Iris pigment epithelial cell (primary cell): Measurements from ENCODE around the gene EXOC6.
"Not testable (repeated sequence)": the region's sequence is repeated elsewhere in the genome, so short reads cannot be mapped to it uniquely, and the experiment has no call there.

ENCODE experiments used
- DNase-seq: peaks from one replicate; pipeline ENCODE4 v3.0.0-alpha.2; 2011; ENCODE audit warnings: low read depth

The EXOC6 gene

DNA sequence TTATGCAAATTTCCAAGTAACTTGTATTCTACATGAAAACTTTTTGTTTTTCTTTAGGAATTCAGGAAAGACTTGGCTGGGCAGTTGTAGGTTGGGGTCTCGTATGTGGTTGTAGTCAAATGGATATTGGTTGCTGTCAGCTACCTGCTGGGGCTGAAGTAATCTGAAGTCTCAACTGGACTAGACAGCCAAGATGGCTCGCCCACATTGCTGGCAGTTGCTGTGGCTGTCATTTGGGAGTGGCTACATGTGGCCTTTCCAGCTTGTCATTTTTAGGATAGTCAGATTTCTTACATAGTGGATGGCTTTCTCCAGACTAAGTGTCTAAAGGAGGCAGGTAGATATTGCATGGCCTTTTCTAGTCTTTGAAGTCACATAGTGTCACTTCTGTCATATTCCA lies 32.6 kb downstream of the EXOC6 start:
- no peak for DNase-seq

DNA sequence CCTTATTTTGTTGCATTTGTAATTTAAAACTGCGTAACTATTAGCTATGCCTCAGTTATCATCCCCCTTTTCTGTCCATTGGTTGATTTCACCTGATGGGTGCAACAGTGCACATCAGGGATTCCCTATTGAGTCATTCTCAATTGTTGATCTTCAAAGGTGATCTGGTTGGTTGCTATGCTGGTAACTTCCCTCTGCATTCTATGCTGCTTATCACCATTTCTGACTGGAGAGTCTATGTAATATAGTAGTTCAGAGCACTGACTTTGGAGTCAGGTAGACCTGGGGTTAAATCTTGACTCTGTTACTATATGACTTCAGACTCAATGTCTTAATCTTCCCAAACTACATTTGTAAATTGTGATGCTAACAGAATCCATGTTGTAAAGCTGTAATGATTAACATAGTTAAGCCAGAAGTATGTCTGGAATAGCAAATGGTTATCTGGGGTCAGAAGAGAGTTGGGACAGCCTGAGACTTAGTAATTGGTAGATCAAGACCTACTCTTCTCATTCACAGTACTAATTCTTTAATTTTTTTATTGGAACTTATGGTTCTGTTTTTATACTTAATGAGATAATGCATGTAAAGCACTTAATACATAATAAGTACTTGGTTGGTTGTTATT lies 38.1 kb downstream of the EXOC6 start:
- DNase-seq: peak; percentile 56

DNA sequence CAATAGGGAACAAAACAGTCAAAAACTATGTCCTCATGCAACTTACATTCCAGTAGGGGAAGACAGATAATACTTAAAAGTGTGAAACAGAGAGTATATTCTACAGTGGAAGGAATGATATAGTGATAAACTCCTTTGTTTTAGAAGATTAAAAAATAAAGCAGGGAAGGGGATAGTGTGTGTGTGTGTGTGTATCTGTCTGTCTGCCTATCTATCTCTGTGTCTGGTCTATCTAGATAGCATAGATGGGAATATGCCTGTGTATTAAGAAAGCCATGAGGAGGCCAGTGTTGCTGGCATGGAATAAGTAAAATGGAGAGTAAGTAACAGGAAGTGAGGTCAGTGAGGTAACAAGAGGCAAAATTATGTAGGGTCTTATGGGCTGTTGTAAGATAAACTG lies 42.2 kb downstream of the EXOC6 start:
- no peak for DNase-seq

DNA sequence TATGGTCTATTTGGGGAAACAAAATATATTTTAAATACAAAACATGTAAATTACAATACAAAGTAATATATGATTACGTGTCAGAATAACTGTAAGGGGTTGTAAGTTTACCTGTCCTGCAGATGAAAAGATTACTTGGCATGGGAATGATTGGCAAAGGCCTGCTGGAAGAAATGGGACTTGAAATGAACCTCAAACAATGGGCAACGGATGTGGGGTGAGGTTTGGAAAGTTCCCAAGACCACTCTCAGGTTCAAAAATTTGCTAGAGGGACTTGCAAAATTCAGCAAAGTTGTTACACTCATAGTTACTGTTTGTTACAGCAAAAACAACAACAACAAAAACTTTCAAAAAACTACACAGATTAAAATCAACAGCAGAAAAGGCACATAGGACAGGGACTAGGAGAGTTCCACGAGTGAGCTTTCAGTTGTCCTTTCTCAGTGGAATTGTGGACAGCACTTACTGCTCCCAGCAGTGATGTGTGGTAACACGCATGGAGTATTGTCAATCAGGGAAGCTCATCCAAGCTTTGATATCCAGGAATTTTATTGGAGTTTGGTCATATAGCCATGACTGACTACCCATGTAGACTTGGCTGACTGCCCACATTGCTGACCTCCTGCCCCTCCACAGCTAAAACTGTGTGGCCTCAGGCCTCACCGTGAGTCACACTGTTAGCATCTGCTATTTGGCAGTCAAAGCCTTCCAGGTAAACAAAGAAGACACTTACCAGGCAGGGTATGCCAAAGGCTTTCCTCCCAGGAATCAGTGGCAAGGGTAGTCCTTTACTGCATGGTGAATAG lies 43.8 kb downstream of the EXOC6 start:
- DNase-seq: peak; percentile 87

DNA sequence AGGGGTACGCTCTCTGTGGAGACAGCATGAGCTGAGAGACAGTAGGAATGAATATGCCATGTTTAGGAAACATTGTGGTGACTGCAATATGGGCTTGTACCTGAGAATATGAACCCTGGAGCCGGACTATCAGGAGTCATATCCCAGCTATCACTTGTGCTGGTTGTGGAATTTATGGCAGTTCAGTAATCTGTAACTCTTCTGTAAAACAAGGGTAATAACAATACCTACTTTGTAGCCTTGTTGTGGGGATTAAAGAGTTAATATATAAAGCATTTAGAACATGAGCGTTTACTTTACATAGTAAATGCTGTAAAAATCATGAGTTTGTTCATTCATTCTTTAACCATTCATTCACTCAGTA lies 44.4 kb downstream of the EXOC6 start:
- no peak for DNase-seq

DNA sequence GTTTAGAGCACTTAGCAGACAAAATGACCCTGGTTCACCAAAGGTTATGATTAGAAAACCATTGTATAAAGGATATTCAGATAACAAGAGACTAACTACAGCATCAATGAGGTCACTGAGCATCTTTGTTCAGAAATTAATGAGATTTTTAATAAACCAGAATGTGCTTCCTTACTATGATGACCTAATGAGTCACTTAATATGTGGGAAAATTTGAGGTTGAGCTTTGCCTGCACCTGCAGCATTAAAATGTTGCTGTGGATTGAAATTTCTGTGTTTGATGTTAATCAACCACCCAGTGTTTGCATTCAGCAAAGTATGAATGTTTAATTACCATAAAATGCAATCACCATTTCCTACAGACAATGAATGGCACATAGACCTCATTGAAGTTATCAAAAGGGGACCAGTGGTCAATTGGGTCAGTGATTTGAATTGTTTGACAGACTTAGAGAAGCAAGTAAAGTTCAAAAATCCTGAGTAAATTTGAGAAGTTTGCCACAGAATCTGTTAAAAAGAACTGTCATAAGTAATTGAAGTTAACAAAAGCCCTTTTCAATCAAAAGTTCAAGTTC lies 45.8 kb downstream of the EXOC6 start:
- no peak for DNase-seq

DNA sequence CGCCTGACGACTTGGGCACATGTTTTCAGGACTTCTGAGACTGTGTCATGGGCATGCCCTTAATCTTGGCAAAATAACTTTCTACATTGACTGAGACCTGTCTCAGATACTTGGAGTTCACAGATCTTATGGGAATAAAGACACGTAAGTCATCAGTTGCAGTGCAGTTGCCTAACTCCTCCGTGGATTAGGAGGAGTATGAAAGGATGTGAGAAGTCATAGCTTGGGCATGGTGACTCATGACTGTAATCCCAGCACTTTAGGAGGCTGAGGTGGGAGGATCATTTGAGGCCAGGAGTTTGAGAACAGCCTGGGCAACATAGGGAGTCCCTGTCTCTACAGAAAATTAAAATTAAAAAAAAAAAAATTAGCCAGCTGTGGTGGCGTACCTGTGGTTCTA lies 49.6 kb downstream of the EXOC6 start:
- peak; percentile 10 for DNase-seq

DNA sequence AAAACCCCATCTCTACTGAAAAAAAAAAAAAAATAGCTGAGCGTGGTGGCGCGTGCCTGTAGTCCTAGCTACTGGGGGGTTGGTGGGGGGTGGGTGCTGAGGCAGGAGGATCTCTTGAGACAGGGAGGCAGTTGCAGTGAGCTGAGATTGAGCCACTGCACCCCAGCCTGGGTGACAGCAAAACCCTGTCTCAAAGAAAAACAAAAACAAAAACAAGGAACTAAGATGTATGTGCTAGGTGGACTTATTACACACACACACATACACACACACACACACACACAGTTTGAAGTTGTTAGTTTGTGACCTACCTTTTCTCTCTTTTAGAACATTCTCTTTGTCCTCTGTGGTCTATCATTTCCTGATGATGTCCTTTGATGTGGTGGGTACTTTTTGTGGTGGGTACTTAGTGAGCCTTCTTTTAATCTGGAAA lies 53.5 kb downstream of the EXOC6 start:
- no peak for DNase-seq

DNA sequence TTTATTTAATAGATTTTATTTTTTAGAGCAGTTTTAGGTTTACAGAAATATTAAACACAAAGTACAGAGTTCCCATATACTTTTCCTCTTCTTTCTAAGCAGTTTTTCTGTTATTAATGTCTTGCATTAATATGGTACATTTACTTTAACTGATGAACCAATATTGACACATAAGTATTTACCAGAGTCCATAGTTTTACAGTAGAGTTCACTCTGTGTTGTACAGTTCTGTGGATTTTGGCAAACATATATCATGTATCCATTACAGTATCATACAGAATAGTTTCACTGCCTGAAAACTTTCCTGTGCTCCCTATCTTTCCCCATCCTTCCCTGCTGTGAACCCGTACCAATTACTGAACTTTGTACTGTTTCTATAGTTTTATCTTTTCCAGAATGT lies 55.3 kb downstream of the EXOC6 start:
- DNase-seq: no peak

DNA sequence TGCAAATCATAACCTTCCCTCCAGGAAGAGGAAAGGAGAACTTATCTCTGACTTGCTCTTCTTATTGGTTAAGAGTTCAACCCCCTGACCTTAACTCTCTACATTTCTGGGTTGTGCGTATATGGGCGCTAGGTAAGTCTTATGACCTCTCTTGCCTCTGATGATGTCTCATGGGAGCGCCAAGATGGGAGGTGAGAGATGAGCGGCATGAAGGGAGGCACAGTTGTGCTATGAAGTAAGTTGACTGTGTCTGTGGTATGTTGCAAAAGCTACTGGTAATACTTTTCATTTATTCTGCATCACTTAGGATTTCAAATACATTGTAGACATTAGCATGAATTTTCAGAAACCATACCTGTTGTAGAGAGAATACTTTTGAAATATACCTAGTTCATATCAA lies 59.0 kb downstream of the EXOC6 start:
- no peak for DNase-seq

DNA sequence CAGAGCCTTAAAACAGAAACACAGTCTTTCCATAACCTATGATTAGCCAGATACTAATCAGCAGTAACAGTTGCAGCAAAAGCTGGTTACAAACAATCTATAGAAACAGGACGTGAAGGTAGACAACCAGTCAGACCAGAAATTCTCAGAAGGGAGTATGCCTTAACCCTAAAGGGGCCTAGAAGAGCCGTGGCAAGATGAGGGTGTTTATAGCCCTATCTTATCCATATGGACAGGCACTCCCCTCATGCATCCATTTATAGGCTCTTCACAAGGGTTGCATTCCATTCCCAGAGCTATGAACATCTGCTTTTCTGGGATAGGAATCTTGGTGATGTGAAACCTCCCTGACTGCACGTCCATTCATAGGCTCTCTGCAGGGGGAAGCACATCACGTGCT lies 64.3 kb downstream of the EXOC6 start:
- DNase-seq: not testable (repeated sequence)

DNA sequence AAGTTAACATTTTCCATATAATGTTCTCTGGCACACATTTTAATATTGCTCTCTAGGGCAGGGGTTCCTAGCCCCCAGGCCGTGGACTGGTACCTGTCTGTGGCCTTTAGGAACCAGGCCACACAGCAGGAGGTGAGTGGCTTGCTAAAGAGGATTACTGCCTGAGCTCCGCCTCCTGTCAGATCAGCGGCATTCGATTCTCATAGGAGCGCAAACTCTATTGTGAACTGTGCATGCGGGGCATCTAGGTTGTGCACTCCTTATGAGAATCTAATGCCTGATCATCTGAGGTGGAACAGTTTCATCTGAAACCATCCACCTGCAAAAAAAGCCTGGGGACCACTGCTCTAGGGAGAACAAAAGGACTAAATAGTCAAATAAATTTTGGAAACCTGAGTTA lies 65.7 kb downstream of the EXOC6 start:
- no peak for DNase-seq

DNA sequence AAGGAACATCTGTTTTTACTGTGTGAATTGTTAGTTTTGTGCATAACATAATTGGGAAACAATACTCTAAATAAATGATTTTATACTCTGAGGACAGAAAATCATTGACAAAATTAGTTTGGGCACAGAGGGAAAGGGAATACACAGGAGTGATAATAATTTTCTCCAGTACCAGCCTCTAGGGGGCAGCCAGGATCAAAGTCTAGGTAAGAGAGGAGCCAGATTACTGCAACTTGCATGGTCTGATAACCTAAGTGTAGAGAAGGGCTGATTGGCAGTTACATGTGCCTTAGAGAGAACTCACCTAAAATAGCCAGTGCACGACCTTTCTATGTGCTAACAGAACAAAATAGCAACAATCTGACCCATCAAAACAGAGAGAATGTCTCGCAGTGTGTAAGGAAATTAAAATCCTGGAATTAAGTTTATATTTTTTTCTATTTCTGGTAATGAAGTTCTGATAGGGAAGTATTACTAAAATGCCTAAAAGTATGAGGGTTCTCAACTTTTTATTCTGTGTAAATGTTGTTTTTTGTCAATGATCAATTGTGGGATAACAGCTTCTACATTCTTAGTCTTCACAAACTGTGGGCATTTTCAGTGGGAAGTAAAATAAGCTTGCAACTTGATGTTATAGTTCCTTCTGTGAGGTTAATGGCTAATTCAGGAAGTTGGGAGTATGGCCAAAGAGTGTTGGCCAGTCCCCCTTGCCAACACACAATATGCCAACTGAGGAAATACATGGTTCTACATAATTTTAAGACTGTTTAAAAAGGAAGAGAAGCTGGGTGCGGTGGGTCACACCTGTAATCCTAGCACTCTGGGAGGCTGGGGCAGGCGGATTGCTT lies 66.4 kb downstream of the EXOC6 start:
- DNase-seq: peak; percentile 55

DNA sequence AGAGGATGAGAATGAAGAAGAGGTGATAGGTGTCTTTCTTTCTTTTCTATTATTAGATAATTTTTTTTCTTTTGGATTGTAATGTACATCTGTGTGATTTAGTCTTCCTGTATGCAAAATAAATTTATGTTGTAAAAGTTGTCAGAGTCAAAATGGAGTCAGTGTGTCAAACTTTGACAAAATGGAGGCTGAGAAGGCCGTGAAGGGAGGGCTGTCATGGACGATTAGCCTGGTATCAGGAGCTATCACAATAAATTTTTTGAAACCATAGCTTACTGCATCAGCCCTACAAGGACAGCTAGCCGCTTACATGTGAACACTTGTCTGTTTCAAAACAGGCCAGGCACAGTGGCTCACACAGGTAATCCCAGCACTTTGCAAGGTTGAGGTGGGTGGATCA lies 67.6 kb downstream of the EXOC6 start:
- no peak for DNase-seq

DNA sequence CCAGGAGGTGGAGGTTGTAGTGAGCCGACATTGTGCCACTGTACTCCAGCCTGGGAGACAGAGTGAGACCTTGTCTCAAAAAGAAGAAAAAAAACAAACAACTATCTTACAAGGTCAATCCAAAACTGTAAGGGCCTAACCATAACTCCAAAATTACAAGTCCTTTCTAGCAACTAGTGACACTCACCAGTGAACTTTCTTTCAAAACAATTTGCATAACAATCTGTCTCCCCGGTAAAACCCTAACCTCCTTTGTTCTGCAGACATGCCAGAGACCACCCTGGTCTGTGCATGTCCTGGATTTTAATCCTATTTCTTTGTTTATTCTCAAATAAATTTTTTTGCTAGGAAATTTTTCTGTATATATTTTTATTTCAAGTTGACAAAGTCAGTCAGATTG lies 68.1 kb downstream of the EXOC6 start:
- no peak for DNase-seq

DNA sequence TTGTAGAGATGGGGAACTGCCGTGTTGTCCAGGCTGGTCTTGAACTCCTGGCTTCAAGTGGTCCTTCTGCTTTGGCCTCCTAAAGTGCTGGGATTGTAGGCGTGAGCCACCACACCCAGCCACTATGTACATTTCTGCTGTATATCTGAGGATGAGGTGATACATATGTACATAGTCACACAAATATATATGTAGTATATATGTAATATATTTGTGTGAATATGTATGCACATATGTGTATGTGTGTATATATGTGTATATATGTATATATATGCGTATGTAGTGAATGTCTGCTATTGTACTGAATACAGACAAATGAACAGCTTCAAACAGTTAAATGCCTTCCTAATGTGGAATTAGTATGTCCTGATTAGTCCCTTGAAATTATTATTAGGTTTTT lies 70.3 kb downstream of the EXOC6 start:
- DNase-seq: no peak

DNA sequence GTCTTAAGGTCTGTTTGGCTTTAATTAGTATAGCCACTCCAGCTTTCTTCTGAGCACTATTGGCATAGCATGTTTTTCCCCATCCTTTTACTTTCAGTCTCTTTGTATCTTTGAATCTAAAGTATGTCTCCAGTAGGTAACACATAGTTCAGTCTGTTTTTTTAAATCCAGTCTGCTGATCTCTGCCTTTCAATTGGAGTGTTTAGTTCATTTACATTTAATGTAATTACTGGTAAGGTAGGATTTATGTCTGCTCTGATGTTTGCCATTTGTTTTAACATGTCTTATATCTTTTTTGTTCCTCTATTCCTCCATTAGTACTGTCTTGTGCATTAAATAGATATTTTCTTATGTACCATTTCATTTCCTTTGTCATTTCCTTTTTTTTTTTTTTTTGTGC lies 72.5 kb downstream of the EXOC6 start:
- DNase-seq: no peak

DNA sequence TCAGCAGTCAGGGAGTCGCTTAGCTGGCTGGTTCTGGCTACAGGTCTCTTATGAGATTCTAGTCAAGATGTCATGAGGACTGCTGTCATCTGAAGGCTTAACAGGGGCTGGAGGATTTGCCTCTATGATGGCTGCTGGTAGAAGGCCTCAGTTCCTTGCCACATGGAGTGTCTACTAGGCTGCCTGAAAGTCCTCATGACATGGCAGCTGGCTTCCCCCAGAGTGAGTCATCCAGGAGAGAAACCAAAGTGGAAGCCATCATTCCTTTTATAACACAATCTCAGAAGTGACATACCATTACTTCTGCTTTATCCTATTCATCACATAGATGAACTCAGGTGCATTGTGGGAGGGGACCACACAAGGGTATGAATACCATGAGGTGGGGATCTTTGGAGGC lies 75.1 kb downstream of the EXOC6 start:
- peak; percentile 26 for DNase-seq

DNA sequence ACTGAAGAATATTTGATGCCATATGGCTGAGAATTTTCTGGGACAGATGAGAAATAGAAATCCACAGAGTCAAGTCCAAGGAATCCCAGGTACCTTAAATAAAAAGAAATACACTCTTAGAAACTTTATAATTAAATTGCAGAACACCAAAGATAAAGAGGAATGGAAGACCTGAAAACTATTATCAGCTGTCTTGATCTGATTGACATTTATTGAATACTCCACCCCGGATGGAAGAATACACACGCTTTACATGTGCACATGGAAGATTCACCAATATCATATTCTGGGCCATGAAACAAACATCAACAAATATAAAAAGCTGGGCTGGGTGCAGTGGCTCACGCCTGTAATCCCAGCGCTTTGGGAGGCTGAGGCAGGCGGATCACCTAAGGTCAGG lies 81.6 kb downstream of the EXOC6 start:
- DNase-seq: no peak

DNA sequence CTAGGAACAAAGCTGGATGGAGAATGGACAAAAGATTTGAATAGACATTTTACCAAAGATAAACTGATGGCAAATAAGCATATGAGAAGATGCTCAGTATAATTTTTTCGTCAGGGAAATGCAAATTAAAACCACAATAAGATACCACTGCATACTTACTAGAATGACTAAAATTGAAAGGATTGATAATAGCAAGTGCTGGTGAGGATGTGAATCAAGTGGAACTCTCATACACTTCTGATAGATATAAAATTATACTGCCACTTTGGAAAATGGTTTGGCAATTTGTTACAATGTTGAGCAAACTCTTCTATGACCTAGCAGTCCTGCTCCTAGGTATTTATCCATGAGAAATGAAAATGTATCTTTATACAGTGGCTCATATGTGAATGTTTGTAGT lies 83.3 kb downstream of the EXOC6 start:
- no peak for DNase-seq

DNA sequence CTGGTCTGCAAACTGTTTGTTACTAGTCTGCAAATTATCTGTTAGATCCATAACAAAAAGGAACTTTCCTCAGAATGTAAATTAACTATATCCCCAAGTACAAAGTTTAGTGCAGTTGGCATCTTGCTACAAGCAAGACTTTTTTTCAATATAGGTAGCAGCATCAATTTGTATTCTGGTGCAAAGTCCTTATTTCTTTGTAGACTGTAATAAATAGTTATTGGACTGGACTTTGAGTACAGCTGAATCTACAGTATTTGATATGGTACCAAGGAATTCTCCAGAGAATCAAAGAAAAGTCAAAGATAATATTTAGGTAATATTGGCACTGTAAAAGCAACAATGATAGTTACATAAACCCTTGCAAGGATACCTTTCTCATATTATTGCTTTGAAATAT lies 89.6 kb downstream of the EXOC6 start:
- DNase-seq: no peak

DNA sequence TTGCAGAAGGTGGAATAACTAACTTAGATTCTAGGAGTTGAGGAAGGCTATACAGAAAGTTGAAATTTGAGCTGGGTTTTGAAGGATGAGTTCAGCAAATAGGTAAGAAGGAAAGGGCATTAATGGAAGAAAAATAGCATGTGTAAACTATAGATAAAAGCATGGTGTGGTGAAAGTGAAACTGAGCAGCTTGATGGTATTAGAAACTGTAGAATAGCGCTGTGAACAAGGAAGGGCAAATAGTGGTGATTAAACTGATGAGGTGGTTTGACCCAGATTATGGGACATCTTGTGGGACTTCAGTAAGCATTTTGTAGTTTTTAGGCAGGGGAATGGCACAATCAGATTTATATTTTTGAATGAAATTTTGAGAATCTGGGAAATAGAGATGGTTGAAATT lies 90.5 kb downstream of the EXOC6 start:
- no peak for DNase-seq

DNA sequence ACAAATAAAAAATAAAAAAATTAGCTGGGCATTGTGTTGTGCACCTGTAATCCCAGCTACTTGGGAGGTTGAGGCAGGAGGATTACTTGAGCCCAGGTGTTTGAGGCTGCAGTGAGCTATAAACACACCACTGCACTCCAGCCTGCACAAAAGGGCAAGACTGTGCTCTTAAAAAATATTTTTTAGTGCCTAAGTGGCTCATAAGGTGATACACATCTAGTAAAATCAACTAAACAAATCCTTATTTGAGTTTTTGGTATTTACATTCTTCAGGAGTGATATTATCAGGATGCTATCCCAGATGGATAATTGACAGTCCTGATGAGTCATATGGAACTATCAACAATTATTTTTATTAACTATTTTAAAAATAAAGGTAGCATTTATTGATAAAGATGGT lies 93.9 kb downstream of the EXOC6 start:
- no peak for DNase-seq
